ENCODE measurements around the gene BEAN1. TPM values are rescaled to one million over a fixed set of nuclear protein-coding genes. Genes with fewer than 3 reads are reported as not detected.

Gene BEAN1
- total and polyA plus RNA-seq, 2 experiments from 2014 or later, result 0.07 to 0.10 TPM

GRCh38 chr16:66406534-66407221, 20.4 kb upstream of the BEAN1 start:
- H3K27ac ChIP-seq (ENCODE audit: low read depth), result no peak overlapping the region
- no peaks in the 10 kb centered on the region for H4K20me1 ChIP-seq (replicated peaks; ENCODE audit: insufficient read depth)
- peak; percentile 93 for DNase-seq (ENCODE audit: low spot score)
- H3K4me2 ChIP-seq, result peak overlapping the region; percentile 89
- ATAC-seq, result peak; percentile 92
- H3K36me3 ChIP-seq (ENCODE audit: insufficient read depth), result no peaks in the 10 kb centered on the region
- H3K4me1 ChIP-seq (ENCODE audit: insufficient read depth), result 0 out of 2 replicates have a peak, but pooled peaks cover 4% of the 10 kb centered on the region
- Mint-ChIP-seq H3K27ac (no peak overlapping the region), H3K36me3 (ENCODE audit: low read depth) (no peaks in the 10 kb centered on the region), H3K4me1 (peaks cover 10% of the 10 kb centered on the region; the same call in 2 of the 3 replicates), H3K4me3 (peak overlapping the region; percentile 78), H3K9me3 (peaks cover 13% of the 10 kb centered on the region), H3K27me3 (ENCODE audit: insufficient read depth, low read depth, poor library complexity) (peaks cover 17% of the 10 kb centered on the region)
- no peaks in the 10 kb centered on the region for H3K9me2 ChIP-seq (ENCODE audit: insufficient read depth)
- H3K27me3 ChIP-seq (ENCODE audit: insufficient read depth), result peaks cover 10% of the 10 kb centered on the region; the same call in 1 of the 2 replicates
- H3K4me3 ChIP-seq, result peak overlapping the region; percentile 73
- H3K79me2 ChIP-seq (replicated peaks; ENCODE audit: insufficient read depth), result no peaks in the 10 kb centered on the region
- TF ChIP-seq ETS1 (IDR thresholded peaks at IDR 0.05) (no peak), REST (IDR thresholded peaks at IDR 0.05; ENCODE audit: unreplicated experiment) (no peak), ZNF114 (CRISPR knock-in tag; IDR thresholded peaks at IDR 0.05) (no peak), CREB1 (CRISPR knock-in tag; IDR thresholded peaks at IDR 0.05; ENCODE audit: low read depth) (no peak), EZH2 (IDR thresholded peaks at IDR 0.05; ENCODE audit: low read depth, unreplicated experiment) (no peak), ZNF462 (CRISPR knock-in tag; IDR thresholded peaks at IDR 0.05) (no peak), CTCF (conservative IDR thresholded peaks at IDR 0.05; ENCODE audit: low read depth in 2 of 2) (peak; percentile 85 to 95)
- H3F3A ChIP-seq (replicated peaks; ENCODE audit: low read depth), result no peaks in the 10 kb centered on the region
- peak overlapping the region; percentile 85 for H2AFZ ChIP-seq

All from GM23338 (cell line).